ENCODE results near the gene EHHADH. TPM values are rescaled to one million over a fixed set of nuclear protein-coding genes. Genes with fewer than 3 reads are reported as not detected.
A peak's percentile ranks its signal among the peaks of the same experiment; 100 is the strongest.

EHHADH gene
- total and polyA plus RNA-seq, 2 of the 13 experiments (the other 11 are each of a cell fraction or from before 2014, with no cell fraction given) = 14.5 to 38.9 TPM

DNA sequence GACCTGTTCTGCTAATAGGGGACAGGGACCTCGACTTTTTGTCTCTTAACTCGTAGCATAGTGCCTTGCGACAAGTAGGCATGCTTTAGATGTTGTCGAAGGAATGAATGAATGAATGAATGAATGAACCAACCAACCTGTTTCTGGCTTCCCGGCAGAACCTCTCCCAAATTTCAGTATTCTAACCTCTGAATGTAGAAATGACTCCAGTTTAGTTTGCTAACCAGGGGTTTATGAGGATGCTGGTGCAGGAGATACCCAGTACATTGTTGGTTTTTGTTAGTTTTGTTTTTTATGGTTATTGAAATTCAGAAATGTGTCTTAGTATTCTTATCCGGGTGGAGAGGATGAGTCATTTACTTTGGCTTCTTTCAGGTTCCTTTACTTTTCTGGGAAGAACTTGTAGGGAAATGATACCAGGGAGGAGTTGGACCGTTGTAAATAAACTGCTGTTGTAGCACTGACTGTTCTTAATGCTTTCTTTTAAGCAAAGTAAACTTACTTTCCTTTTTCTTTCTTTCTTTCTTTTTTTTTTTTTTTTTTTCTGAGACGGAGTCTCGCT, 29.6 kb upstream of the EHHADH start:
- peak overlapping the region; percentile 51 for H3K27ac ChIP-seq (ENCODE audit: extremely low read length, insufficient read depth, low read length)
- H3K79me2 ChIP-seq (ENCODE audit: insufficient read depth, low read length) = peaks cover 11% of the 10 kb centered on the region
- no peak for DNase-seq (ENCODE audit: low spot score)
- no TSS peak for BruUV-seq (replicated peaks)
- H3K36me3 ChIP-seq (replicated peaks in 1 of 2; ENCODE audit: control insufficient read depth in 1 of 2, insufficient read depth in 2 of 2, low read length in 2 of 2) = 0 out of 5 replicates have a peak, but pooled peaks cover 0 to 5% of the 10 kb centered on the region in 2 experiments
- peak; percentile 91 for TF ChIP-seq ZNF24 (IDR thresholded peaks at IDR 0.05)
- TF ChIP-seq NAIF1 (CRISPR knock-in tag; IDR thresholded peaks at IDR 0.05; ENCODE audit: borderline replicate concordance) = no peak
- no peaks in the 10 kb centered on the region; a peak in 2 of 5 replicates for H3K27me3 ChIP-seq (ENCODE audit: control insufficient read depth in 1 of 2, insufficient read depth in 2 of 2, low read length in 2 of 2)
- H4K20me1 ChIP-seq (ENCODE audit: insufficient read depth, low read length) = no peaks in the 10 kb centered on the region
- no peaks in the 10 kb centered on the region for H3K9me3 ChIP-seq (ENCODE audit: low read length)
- peaks cover 35% of the 10 kb centered on the region for H3K4me1 ChIP-seq (ENCODE audit: insufficient read depth, low read length)
- peak overlapping the region; percentile 82 for H3K9ac ChIP-seq (ENCODE audit: insufficient read depth, low read depth, low read length)
- ATAC-seq = peak; percentile 22
- ChIA-PET POLR2A (no interaction called here), CTCF (ENCODE audit: low intra/inter-chr PET ratio, low total read pairs) (no interaction called here)
- WGBS (ENCODE audit: low lambda C conversion rate) = 14% methylated on average over 9 of the region's 9 CpGs
- in situ Hi-C loops (cut with HindIII; ENCODE audit: extremely low pct_ligation_motif_present, low pct_unique_long_range_greater_than_20kb) = loop anchor here (5.0 kb wide), 1 partner anchor 406 kb away; no protein-coding TSS in a partner anchor
- intact Hi-C loops (cut with micrococcal nuclease; ENCODE audit: unreplicated experiment) = no loop called here
- no peak for FAIRE-seq
- H2AFZ ChIP-seq (ENCODE audit: low read length) = peak overlapping the region; percentile 65
- H3K4me3 ChIP-seq (replicated peaks in 1 of 3; ENCODE audit: insufficient read depth in 1 of 3, low read depth in 2 of 3, low read length in 3 of 3) = peak overlapping the region; percentile 84 to 87 (median 86)
- H3K4me2 ChIP-seq (ENCODE audit: low read depth, low read length) = peak overlapping the region; percentile 93

GRCh38 chr3:185282696-185283373, 29.0 kb upstream of the EHHADH start:
- Histone ChIP-seq H3K36me3 (replicated peaks in 1 of 2; ENCODE audit: control insufficient read depth in 1 of 2, insufficient read depth in 2 of 2, low read length in 2 of 2) (0 out of 5 replicates have a peak, but pooled peaks cover 0 to 3% of the 10 kb centered on the region in 2 experiments), H3K4me2 (ENCODE audit: low read depth, low read length) (peak overlapping the region; percentile 93), H3K9ac (ENCODE audit: insufficient read depth, low read depth, low read length) (peak overlapping the region; percentile 82), H3K27me3 (ENCODE audit: control insufficient read depth in 1 of 2, insufficient read depth in 2 of 2, low read length in 2 of 2) (no peaks in the 10 kb centered on the region; a peak in 2 of 5 replicates), H3K27ac (ENCODE audit: extremely low read length, insufficient read depth, low read length) (peak overlapping the region; percentile 52), H3K4me3 (replicated peaks in 1 of 3; ENCODE audit: insufficient read depth in 1 of 3, low read depth in 2 of 3, low read length in 3 of 3) (peak overlapping the region; percentile 84 to 87 (median 86)), H3K4me1 (ENCODE audit: insufficient read depth, low read length) (peaks cover 35% of the 10 kb centered on the region), H3K9me3 (ENCODE audit: low read length) (no peaks in the 10 kb centered on the region), H3K79me2 (ENCODE audit: insufficient read depth, low read length) (peaks cover 11% of the 10 kb centered on the region), H4K20me1 (ENCODE audit: insufficient read depth, low read length) (no peaks in the 10 kb centered on the region), H2AFZ (ENCODE audit: low read length) (peak overlapping the region; percentile 65)
- ATAC-seq (peak; percentile 100), DNase-seq (ENCODE audit: low spot score) (peak; percentile 94), FAIRE-seq (peak; percentile 92)
- ChIA-PET CTCF (ENCODE audit: low intra/inter-chr PET ratio, low total read pairs) (no interaction called here), POLR2A (no interaction called here)
- in situ Hi-C loops (cut with HindIII; ENCODE audit: extremely low pct_ligation_motif_present, low pct_unique_long_range_greater_than_20kb) = loop anchor here (5.0 kb wide), 1 partner anchor 406 kb away; no protein-coding TSS in a partner anchor
- 2% methylated on average over 19 of the region's 41 CpGs for WGBS (ENCODE audit: low lambda C conversion rate)
- BruUV-seq (replicated peaks) = TSS peak; percentile 88
- intact Hi-C loops (cut with micrococcal nuclease; ENCODE audit: unreplicated experiment) = no loop called here
- TF ChIP-seq FOXC1 (CRISPR knock-in tag; IDR thresholded peaks at IDR 0.05; ENCODE audit: borderline replicate concordance) = peak; percentile 75; the same call in 1 of the 2 replicates
- TF ChIP-seq KMT2B (CRISPR knock-in tag; IDR thresholded peaks at IDR 0.05) = peak; percentile 98
- TF ChIP-seq HOXA3 (CRISPR knock-in tag; IDR thresholded peaks at IDR 0.05) = peak; percentile 100
- TF ChIP-seq THYN1 (CRISPR knock-in tag; IDR thresholded peaks at IDR 0.05; ENCODE audit: borderline replicate concordance, low read depth) = 0 out of 2 replicates have a peak, but pooled peaks have one; percentile 44
- no peak for TF ChIP-seq FLYWCH1 (CRISPR knock-in tag; IDR thresholded peaks at IDR 0.05)
- TF ChIP-seq MBNL3 (CRISPR knock-in tag; conservative IDR thresholded peaks at IDR 0.05) = no peak
- no peak for TF ChIP-seq ZNF207 (IDR thresholded peaks at IDR 0.05; ENCODE audit: borderline replicate concordance)
- TF ChIP-seq IRF2 (CRISPR knock-in tag; IDR thresholded peaks at IDR 0.05) = peak; percentile 90
- peak; percentile 65; the same call in 1 of the 2 replicates for TF ChIP-seq ZNF747 (CRISPR knock-in tag; IDR thresholded peaks at IDR 0.05; ENCODE audit: borderline replicate concordance)
- TF ChIP-seq, protein P1, sequence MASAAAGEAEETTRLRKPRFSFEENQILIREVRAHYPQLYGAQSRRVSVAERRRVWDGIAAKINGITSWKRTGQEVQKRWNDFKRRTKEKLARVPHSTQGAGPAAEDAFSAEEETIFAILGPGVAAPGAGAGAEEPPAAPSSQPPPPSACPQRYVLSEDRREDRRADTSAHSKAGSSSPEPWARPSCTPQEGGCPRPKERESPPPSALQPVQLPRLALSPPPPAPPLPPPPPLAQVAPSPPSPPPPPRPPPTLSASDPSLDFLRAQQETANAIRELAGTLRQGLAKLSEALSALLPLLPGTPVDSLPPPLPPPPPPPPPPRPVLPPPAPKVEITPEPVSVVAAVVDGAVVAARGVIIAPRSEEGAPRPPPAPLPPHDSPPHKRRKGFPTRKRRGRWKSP (CRISPR knock-in tag; IDR thresholded peaks at IDR 0.05) = 0 out of 2 replicates have a peak, but pooled peaks have one; percentile 38
- TF ChIP-seq NR2C2 (CRISPR knock-in tag; IDR thresholded peaks at IDR 0.05; ENCODE audit: borderline replicate concordance) = peak; percentile 69; the same call in 1 of the 2 replicates
- no peak for TF ChIP-seq ZNF138 (CRISPR knock-in tag; IDR thresholded peaks at IDR 0.05; ENCODE audit: low read depth)
- TF ChIP-seq, protein P2, sequence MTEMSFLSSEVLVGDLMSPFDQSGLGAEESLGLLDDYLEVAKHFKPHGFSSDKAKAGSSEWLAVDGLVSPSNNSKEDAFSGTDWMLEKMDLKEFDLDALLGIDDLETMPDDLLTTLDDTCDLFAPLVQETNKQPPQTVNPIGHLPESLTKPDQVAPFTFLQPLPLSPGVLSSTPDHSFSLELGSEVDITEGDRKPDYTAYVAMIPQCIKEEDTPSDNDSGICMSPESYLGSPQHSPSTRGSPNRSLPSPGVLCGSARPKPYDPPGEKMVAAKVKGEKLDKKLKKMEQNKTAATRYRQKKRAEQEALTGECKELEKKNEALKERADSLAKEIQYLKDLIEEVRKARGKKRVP (CRISPR knock-in tag; IDR thresholded peaks at IDR 0.05) = peak in 1 of 2 experiments; percentile 45; a peak in 1 of 4 replicates
